Activated CD8-positive, alpha-beta T cell treated with anti-CD3 and anti-CD28 coated beads for 36 hours (primary cell): ENCODE measurements around the gene PRR14. TPM values are rescaled to one million over a fixed set of nuclear protein-coding genes. Genes with fewer than 3 reads are reported as not detected.
A peak's percentile ranks its signal among the peaks of the same experiment; 100 is the strongest.

Experiments
- ATAC-seq: fragments of 200-7000 bp; cut with Tn5 transposase; one replicate; pipeline ENCODE4 v1.10.0; 2021; ENCODE audit warnings: mild to moderate bottlenecking, moderate library complexity
- CTCF ChIA-PET: fragments of 350-600 bp; sonication (Branson Sonifier 250); formaldehyde crosslinking; loops from one replicate; lab custom pipeline; 2021; ENCODE audit warnings: antibody characterized with exemption; lab: Charles Lee
- POLR2A ChIA-PET: fragments of 350-600 bp; sonication (Branson Sonifier 250); formaldehyde crosslinking; loops from one replicate; lab custom pipeline; 2021; ENCODE audit warnings: antibody characterized with exemption; lab: Charles Lee
- DNase-seq: peaks from one replicate; pipeline ENCODE4 v3.0.0-alpha.2; 2020
- H3K27ac Mint-ChIP-seq: one replicate; pipeline ENCODE4 v1.8.0; 2021; ENCODE audit warnings: mild to moderate bottlenecking, mixed read lengths
- H3K27me3 Mint-ChIP-seq: one replicate; pipeline ENCODE4 v1.8.0; 2021; ENCODE audit warnings: mixed read lengths
- H3K36me3 Mint-ChIP-seq: one replicate; pipeline ENCODE4 v1.8.0; 2021; ENCODE audit warnings: low read depth, mixed read lengths
- H3K4me1 Mint-ChIP-seq: one replicate; pipeline ENCODE4 v1.8.0; 2021; ENCODE audit warnings: low read depth, mixed read lengths
- H3K4me3 Mint-ChIP-seq: one replicate; pipeline ENCODE4 v1.8.0; 2021; ENCODE audit warnings: mild to moderate bottlenecking, moderate library complexity, mixed read lengths
- H3K9me3 Mint-ChIP-seq: one replicate; pipeline ENCODE4 v1.8.0; 2021; ENCODE audit warnings: mixed read lengths
- CTCF ChIP-seq: fragments of 200-600 bp; IDR thresholded peaks from one replicate; pipeline ENCODE4 v1.8.0; 2022; ENCODE audit warnings: antibody characterized with exemption, mild to moderate bottlenecking
- intact Hi-C: fragments of 100-400 bp; cut with micrococcal nuclease; formaldehyde crosslinking; loops from one replicate; pipeline ENCODE4 v1.10.0; 2022
- total RNA-seq, 2 experiments: library from RNA; stranded (reverse); gene quantifications; one replicate each; pipeline ENCODE4 v1.2.3, GENCODE V29; 2021

The PRR14 gene
- 10 to 100 TPM; 74.0 to 76.6 TPM for total RNA-seq

DNA sequence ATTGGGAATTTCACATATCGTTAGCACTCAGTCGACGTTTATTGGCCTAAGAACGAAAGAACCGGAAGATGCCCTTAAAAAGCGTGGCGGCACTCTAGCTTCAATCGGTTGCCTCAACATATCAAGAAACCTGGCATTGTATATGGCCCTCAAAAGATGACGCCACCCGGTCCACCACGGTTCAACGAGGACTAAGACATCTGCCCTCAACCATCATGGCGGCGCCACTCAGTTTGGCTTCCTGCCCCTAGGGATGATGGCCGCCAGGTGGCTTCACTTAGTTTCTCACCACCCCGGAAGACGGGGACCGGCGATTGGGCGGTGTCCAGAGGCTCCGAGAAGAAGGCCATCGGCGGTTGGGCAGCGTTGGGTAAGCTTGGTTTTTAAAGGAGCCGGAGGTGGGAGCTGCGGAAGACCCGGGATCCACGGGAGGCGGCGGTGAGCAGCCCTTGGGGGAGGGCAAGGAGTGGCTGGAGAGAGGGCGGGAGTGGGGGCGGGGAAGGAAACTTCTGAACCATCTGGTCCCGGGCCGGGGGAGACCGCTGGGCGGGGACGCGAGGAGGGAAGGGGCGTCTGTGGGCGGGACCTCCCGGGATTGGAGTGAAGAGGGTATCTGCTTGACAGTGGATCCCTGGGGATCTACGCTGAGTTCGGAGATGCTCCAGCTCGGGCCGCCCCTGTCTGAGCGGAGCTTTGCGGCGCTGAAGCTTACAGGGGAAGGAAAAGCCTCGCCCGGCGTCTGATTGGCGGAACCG, at the start of gene PRR14:
Gene PRR14 (plus strand): TSS at position 592 of the 755 bp plus-strand sequence. CDS start 686 bp downstream, outside the sequence.
- peaks cover 25% of the 10 kb centered on the region for H3K36me3 Mint-ChIP-seq
- intact Hi-C loops = loop anchor here (2.0 to 10.0 kb wide), 2 partner anchors 16 to 244 kb away; partner anchors contain the start of genes BCL7C and CTF1

DNA sequence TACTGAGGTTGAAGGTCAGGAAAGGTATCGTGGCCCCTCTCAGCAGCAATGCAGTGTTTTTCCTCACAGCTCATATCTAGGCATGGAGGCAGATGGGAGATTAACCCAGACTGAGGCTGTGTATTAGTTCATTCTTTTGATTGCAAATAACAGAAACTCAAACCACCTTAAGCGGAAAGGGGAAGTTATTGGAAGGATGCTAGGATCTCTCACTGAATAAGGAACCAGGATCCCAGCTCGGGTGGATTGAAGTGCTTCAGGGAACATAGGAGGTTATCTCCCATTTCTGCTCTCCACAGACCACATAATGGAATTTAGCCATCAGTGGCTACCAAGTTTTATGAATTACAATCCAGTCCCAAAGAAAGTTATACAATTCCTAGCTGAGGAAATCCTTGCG, 48.8 kb upstream of the PRR14 start:
- DNase-seq = no peak
- peaks cover 20% of the 10 kb centered on the region for H3K36me3 Mint-ChIP-seq
- no peaks in the 10 kb centered on the region for H3K9me3 Mint-ChIP-seq
- intact Hi-C loops = no loop called here
- ChIA-PET POLR2A (interaction anchor here (0.6 to 1.4 kb wide), 4 partner anchors 17 to 172 kb away, joined by 3 to 4 read pairs (median 3); partner anchors contain the start of gene DCTPP1), CTCF (interaction anchor here (1.0 to 6.5 kb wide), 7 partner anchors 14 to 191 kb away, joined by 3 to 39 read pairs (median 4); partner anchors contain the start of genes DCTPP1 and ZNF747)
- H3K4me3 Mint-ChIP-seq = no peak overlapping the region
- ATAC-seq = no peak
- no peak overlapping the region for H3K27ac Mint-ChIP-seq
- H3K4me1 Mint-ChIP-seq = peaks cover 4% of the 10 kb centered on the region
- no peak for TF ChIP-seq CTCF
- no peaks in the 10 kb centered on the region for H3K27me3 Mint-ChIP-seq

More for the DNA sequence above, at the start of gene PRR14:
- DNase-seq (peak; percentile 100), ATAC-seq (peak; percentile 82)
- CTCF ChIA-PET = interaction anchor here (0.6 to 1.8 kb wide), 12 partner anchors 8 to 250 kb away, joined by 3 to 14 read pairs (median 4); partner anchors contain the start of genes ZNF747 and ZNF764
- H3K4me3 Mint-ChIP-seq = peak within 1 kb of the TSS; percentile 88
- POLR2A ChIA-PET = interaction anchor here (1.0 to 2.9 kb wide), 19 partner anchors 9 to 586 kb away, joined by 3 to 18 read pairs (median 5); partner anchors contain the start of genes ALDOA, DCTPP1, SRCAP and TBX6
- H3K27me3 Mint-ChIP-seq = no peaks in the 10 kb centered on the region
- no peaks in the 10 kb centered on the region for H3K9me3 Mint-ChIP-seq
- peak within 1 kb of the TSS; percentile 91 for H3K27ac Mint-ChIP-seq
- no peak for TF ChIP-seq CTCF
- H3K4me1 Mint-ChIP-seq = peaks cover 27% of the 10 kb centered on the region

GRCh38 chr16:30602616-30603277, 48.0 kb upstream of the PRR14 start:
- intact Hi-C loops = no loop called here
- peaks cover 23% of the 10 kb centered on the region for H3K36me3 Mint-ChIP-seq
- CTCF ChIA-PET = interaction anchor here (1.0 to 6.5 kb wide), 7 partner anchors 13 to 192 kb away, joined by 3 to 39 read pairs (median 4); partner anchors contain the start of genes DCTPP1 and ZNF747
- H3K4me1 Mint-ChIP-seq = peaks cover 9% of the 10 kb centered on the region
- DNase-seq (no peak), ATAC-seq (no peak)
- no peak overlapping the region for H3K27ac Mint-ChIP-seq
- H3K27me3 Mint-ChIP-seq = no peaks in the 10 kb centered on the region
- no peak overlapping the region for H3K4me3 Mint-ChIP-seq
- TF ChIP-seq CTCF = no peak
- POLR2A ChIA-PET = interaction anchor here (0.6 to 1.3 kb wide), 4 partner anchors 18 to 236 kb away, joined by 3 to 4 read pairs (median 4); no protein-coding TSS in a partner anchor
- H3K9me3 Mint-ChIP-seq = no peaks in the 10 kb centered on the region

DNA sequence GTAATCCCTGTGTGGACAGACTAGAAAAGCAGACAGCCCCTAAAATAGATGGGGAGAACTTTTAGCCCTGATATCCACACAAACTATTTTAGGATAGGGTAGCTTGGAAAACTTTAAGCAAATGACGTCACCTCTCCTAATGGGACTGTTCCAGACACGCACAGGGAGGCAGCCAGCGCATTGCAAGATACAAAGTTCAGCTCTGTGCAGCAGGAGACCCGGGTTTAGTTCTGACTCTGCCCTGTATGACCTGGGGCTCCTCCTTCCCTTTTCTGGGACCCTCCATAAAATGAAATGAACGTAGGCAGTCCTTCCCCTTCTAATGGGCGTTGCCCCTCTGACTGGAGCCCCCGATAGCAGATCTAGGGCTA, 46.8 kb upstream of the PRR14 start:
- Mint-ChIP-seq H3K27ac (no peak overlapping the region), H3K9me3 (no peaks in the 10 kb centered on the region), H3K4me3 (no peak overlapping the region), H3K36me3 (peaks cover 27% of the 10 kb centered on the region), H3K27me3 (no peaks in the 10 kb centered on the region), H3K4me1 (peaks cover 10% of the 10 kb centered on the region)
- ChIA-PET CTCF (interaction anchor here (0.7 to 3.5 kb wide), 4 partner anchors 12 to 174 kb away, joined by 3 to 24 read pairs (median 4); partner anchors contain the start of gene DCTPP1), POLR2A (interaction anchor here (1.1 to 1.3 kb wide), 2 partner anchors 18 to 19 kb away, joined by 3 to 4 read pairs; no protein-coding TSS in a partner anchor)
- intact Hi-C loops = no loop called here
- DNase-seq = no peak
- TF ChIP-seq CTCF = no peak
- no peak for ATAC-seq
